KMS-11 (cell line): ENCODE data around the gene CLP1.
"Not testable (repeated sequence)": the region's sequence is repeated elsewhere in the genome, so short reads cannot be mapped to it uniquely, and the experiment has no call there.

Source experiments
- H2AFZ ChIP-seq: fragments of 200-600 bp; sonication (generic); 2 replicates; pipeline ENCODE4 v1.6.1; 2016; ENCODE audit warnings: antibody characterized with exemption, mixed run types, low read depth
- H3K27ac ChIP-seq: fragments of 200-600 bp; sonication (generic); 2 replicates; pipeline ENCODE4 v1.6.1; 2016; ENCODE audit warnings: mild to moderate bottlenecking, mixed run types
- H3K27me3 ChIP-seq: fragments of 200-600 bp; sonication (generic); 2 replicates; pipeline ENCODE4 v1.6.1; 2017; ENCODE audit warnings: mild to moderate bottlenecking, low read depth, mixed run types, moderate library complexity; ENCODE audit not compliant: insufficient read depth
- H3K36me3 ChIP-seq: fragments of 200-600 bp; sonication (generic); 2 replicates; pipeline ENCODE4 v1.6.1; 2017; ENCODE audit warnings: mild to moderate bottlenecking, mixed run types; ENCODE audit not compliant: insufficient read depth
- H3K4me1 ChIP-seq: fragments of 200-600 bp; sonication (generic); 2 replicates; pipeline ENCODE4 v1.6.1; 2016; ENCODE audit warnings: mild to moderate bottlenecking, low read depth, mixed run types; ENCODE audit not compliant: poor library complexity, severe bottlenecking
- H3K4me2 ChIP-seq: fragments of 200-600 bp; sonication (generic); 2 replicates; pipeline ENCODE4 v1.7.0; 2016; ENCODE audit warnings: mild to moderate bottlenecking, mixed run types
- H3K4me3 ChIP-seq: fragments of 200-600 bp; sonication (generic); IDR thresholded peaks from 2 replicates; pipeline ENCODE4 v1.6.1; 2017; ENCODE audit warnings: low read depth, low read length, mixed read lengths; ENCODE audit not compliant: insufficient read depth
- H3K79me2 ChIP-seq: fragments of 200-600 bp; sonication (generic); 2 replicates; pipeline ENCODE4 v1.6.1; 2016; ENCODE audit warnings: low read depth, mixed run types; ENCODE audit not compliant: insufficient read depth
- H3K9ac ChIP-seq: fragments of 200-600 bp; sonication (generic); 2 replicates; pipeline ENCODE4 v1.6.1; 2016; ENCODE audit warnings: mild to moderate bottlenecking, mixed run types
- H4K20me1 ChIP-seq: fragments of 200-600 bp; sonication (generic); 2 replicates; pipeline ENCODE4 v1.6.1; 2016; ENCODE audit warnings: mild to moderate bottlenecking, mixed run types; ENCODE audit not compliant: insufficient read depth
- TF ChIP-seq, protein P1 (sequence below): fragments of 200-600 bp; sonication (generic); conservative IDR thresholded peaks from 2 replicates; pipeline ENCODE4 v1.6.1; 2017; ENCODE audit warnings: low read depth, mild to moderate bottlenecking, antibody characterized with exemption, low read length, moderate library complexity, mixed read lengths

Gene CLP1

DNA sequence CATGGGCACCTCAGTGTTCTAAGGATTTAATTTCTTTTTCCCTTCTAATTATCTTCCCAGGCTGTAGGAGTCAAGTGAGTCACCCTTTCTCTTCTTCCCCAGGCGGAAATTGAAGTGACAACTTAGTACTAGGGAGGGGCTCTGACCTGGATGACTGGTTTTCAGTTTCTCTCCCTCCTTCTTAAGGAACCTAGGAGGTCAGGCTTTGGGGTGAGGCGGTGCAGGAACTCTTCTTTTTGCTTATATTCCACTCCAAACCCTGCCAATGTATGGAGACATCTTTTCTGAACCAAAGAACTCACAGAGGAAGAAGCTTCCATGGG, 23.0 kb downstream of the CLP1 start:
- Histone ChIP-seq H4K20me1 (no peaks in the 10 kb centered on the region), H3K4me3 (no peak overlapping the region), H3K9ac (no peak overlapping the region), H3K4me2 (no peak overlapping the region), H3K27ac (no peak overlapping the region), H3K36me3 (no peaks in the 10 kb centered on the region), H2AFZ (no peak overlapping the region), H3K4me1 (peaks cover 13% of the 10 kb centered on the region), H3K79me2 (peaks cover 41% of the 10 kb centered on the region), H3K27me3 (no peaks in the 10 kb centered on the region)
- TF ChIP-seq, protein P1, sequence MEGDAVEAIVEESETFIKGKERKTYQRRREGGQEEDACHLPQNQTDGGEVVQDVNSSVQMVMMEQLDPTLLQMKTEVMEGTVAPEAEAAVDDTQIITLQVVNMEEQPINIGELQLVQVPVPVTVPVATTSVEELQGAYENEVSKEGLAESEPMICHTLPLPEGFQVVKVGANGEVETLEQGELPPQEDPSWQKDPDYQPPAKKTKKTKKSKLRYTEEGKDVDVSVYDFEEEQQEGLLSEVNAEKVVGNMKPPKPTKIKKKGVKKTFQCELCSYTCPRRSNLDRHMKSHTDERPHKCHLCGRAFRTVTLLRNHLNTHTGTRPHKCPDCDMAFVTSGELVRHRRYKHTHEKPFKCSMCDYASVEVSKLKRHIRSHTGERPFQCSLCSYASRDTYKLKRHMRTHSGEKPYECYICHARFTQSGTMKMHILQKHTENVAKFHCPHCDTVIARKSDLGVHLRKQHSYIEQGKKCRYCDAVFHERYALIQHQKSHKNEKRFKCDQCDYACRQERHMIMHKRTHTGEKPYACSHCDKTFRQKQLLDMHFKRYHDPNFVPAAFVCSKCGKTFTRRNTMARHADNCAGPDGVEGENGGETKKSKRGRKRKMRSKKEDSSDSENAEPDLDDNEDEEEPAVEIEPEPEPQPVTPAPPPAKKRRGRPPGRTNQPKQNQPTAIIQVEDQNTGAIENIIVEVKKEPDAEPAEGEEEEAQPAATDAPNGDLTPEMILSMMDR = no peak

DNA sequence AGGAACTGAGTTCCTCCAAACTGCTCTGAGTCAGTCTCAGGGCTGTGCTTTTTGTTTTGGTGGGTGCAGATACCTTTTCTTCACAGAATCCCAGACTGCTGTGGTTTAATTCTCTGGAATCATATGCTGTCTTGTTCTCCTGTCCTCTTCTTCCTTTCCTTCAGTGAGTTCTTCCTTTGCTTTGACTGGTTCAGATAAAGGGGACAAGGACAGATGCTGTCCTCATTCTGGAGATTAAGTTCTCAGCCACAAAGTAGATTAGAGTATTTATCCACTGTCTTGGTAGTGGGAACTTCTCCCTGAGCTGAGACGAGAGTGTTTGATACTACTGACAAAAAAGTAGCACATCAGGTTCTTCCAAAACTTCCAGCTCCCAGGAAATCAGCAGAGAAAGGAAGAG, 23.6 kb downstream of the CLP1 start:
- no peak overlapping the region for H3K27ac ChIP-seq
- H2AFZ ChIP-seq = no peak overlapping the region
- no peak overlapping the region for H3K4me2 ChIP-seq
- H3K4me1 ChIP-seq = peaks cover 13% of the 10 kb centered on the region
- peaks cover 34% of the 10 kb centered on the region for H3K79me2 ChIP-seq
- no peaks in the 10 kb centered on the region for H4K20me1 ChIP-seq
- no peak overlapping the region for H3K4me3 ChIP-seq
- no peaks in the 10 kb centered on the region for H3K36me3 ChIP-seq
- no peak overlapping the region for H3K9ac ChIP-seq
- TF ChIP-seq, protein P1 = no peak
- H3K27me3 ChIP-seq = no peaks in the 10 kb centered on the region

DNA sequence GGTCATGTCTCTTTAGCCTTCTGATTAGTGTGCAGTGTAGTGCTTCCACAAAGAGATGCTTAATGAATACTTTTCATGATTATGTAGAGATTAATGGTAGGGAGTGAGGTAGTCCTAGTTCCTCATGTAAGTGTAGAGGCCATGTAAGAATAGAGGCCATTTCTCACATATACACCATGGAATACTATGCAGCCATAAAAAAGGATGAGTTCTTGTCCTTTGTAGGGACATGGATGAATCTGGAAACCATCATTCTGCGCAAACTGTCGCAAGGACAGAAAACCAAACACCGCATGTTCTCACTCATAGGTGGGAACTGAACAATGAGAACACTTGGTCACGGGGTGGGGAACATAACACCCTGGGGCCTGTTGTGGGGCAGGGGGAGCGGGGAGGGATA, 32.9 kb downstream of the CLP1 start:
- H3K27me3 ChIP-seq, H3K9ac ChIP-seq, H3K4me2 ChIP-seq, H3K27ac ChIP-seq, H3K4me1 ChIP-seq, H2AFZ ChIP-seq, H3K79me2 ChIP-seq, H3K4me3 ChIP-seq, H4K20me1 ChIP-seq: not testable (repeated sequence)
- H3K36me3 ChIP-seq = peaks cover 16% of the 10 kb centered on the region; the same call in 1 of the 2 replicates

DNA sequence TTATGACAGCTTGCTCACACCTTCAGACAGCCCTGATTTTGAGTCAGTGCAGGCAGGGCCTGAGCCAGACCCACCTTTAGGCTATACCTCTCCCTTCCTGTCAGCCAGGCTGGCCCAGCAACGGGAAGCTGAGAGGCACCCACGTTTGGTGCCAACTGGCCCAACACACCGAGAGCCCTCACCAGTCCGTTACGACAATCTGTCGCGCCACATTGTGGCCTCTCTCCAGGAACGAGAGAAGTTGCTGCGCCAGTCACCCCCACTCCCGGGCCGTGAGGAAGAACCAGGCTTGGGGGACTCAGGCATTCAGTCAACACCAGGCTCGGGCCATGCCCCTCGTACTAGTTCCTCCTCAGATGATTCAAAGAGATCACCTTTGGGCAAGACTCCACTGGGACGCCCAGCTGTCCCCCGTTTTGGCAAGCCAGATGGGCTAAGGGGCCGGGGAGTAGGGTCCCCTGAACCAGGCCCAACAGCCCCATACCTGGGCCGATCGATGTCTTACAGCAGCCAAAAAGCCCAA, 41.3 kb downstream of the CLP1 start:
- no peak overlapping the region for H3K4me3 ChIP-seq
- no peaks in the 10 kb centered on the region for H3K27me3 ChIP-seq
- no peak overlapping the region for H3K4me2 ChIP-seq
- peaks cover 7% of the 10 kb centered on the region; the same call in 1 of the 2 replicates for H3K36me3 ChIP-seq
- H3K79me2 ChIP-seq = no peaks in the 10 kb centered on the region
- TF ChIP-seq, protein P1 = no peak
- no peak overlapping the region for H2AFZ ChIP-seq
- no peaks in the 10 kb centered on the region for H4K20me1 ChIP-seq
- no peak overlapping the region for H3K9ac ChIP-seq
- no peaks in the 10 kb centered on the region for H3K4me1 ChIP-seq
- no peak overlapping the region for H3K27ac ChIP-seq

DNA sequence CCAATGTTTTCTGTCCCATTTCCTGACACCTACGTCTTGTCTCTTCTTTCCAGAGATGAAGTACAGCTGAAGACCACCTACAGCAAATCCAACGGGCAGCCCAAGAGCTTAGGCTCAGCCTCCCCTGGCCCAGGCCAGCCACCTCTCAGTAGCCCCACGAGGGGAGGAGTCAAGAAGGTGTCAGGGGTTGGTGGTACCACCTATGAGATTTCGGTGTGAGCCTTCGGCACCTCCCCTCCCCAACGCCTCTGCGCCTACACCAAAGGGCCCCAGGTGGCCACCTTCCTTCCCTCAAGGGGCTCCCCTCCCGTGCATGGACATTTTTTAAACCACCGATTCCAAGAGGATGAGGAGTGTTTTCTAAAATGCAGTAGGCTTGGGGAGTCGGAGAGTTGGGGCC, 42.3 kb downstream of the CLP1 start:
- H3K27ac ChIP-seq = no peak overlapping the region
- TF ChIP-seq, protein P1 = no peak
- no peaks in the 10 kb centered on the region; the same call in 1 of the 2 replicates for H3K36me3 ChIP-seq
- no peak overlapping the region for H2AFZ ChIP-seq
- H3K27me3 ChIP-seq = no peaks in the 10 kb centered on the region
- no peak overlapping the region for H3K9ac ChIP-seq
- no peak overlapping the region for H3K4me3 ChIP-seq
- no peaks in the 10 kb centered on the region for H3K4me1 ChIP-seq
- H3K79me2 ChIP-seq = no peaks in the 10 kb centered on the region
- H4K20me1 ChIP-seq = no peaks in the 10 kb centered on the region
- no peak overlapping the region for H3K4me2 ChIP-seq
